Transverse colon (tissue), 4 donors: ENCODE results near the gene PRM2. TPM values are rescaled to one million over a fixed set of nuclear protein-coding genes. Genes with fewer than 3 reads are reported as not detected.

Source experiments
- DNase-seq: peaks from one replicate; pipeline ENCODE4 v3.0.0-alpha.2; 2019
- H3K27ac ChIP-seq, 4 donors: fragments of 200-600 bp; sonication (generic); 2 replicates each; pipeline ENCODE4 v1.5.1; 2016 to 2018; ENCODE audit warnings: inconsistent platforms in 4 of 4
- H3K27me3 ChIP-seq: fragments of 200-600 bp; sonication (generic); 2 replicates; pipeline ENCODE4 v1.5.1; 2017; ENCODE audit warnings: inconsistent platforms
- H3K36me3 ChIP-seq, 4 donors: fragments of 200-600 bp; sonication (generic); 2 replicates each; pipeline ENCODE4 v1.5.1; 2017 to 2019; ENCODE audit warnings: inconsistent platforms in 4 of 4
- H3K4me1 ChIP-seq, 4 donors: fragments of 200-600 bp; sonication (generic); 2 replicates each; pipeline ENCODE4 v1.5.1; 2017 to 2020; ENCODE audit warnings: inconsistent platforms in 4 of 4
- H3K4me3 ChIP-seq, 4 donors: fragments of 200-600 bp; sonication (generic); 1 replicate in 1 of 4; 2 replicates in 3 of 4; pipeline versions ENCODE4 v1.5.1 to v1.6.1; 2017 to 2019; ENCODE audit warnings: inconsistent platforms in 4 of 4
- H3K9me3 ChIP-seq, 2 donors: fragments of 200-600 bp; sonication (generic); 2 replicates each; pipeline ENCODE4 v1.5.1; 2017 to 2019; ENCODE audit warnings: inconsistent platforms in 2 of 2
- EP300 ChIP-seq: sonication (generic); formaldehyde crosslinking; IDR thresholded peaks from one replicate; pipeline ENCODE4 v1.6.1; 2017; ENCODE audit warnings: antibody characterized with exemption, low read depth
- POLR2A ChIP-seq: fragments of 450-650 bp; IDR thresholded peaks from one replicate; pipeline ENCODE4 v1.6.1; 2016; ENCODE audit warnings: antibody characterized with exemption, mild to moderate bottlenecking, moderate library complexity
- POLR2AphosphoS5 ChIP-seq, 3 donors: sonication (generic); formaldehyde crosslinking; IDR thresholded peaks; one replicate each; pipeline ENCODE4 v1.6.1; 2016; ENCODE audit warnings: antibody characterized with exemption in 3 of 3
- WGBS, 2 donors: methylation state at CpG; one replicate each; pipeline ENCODE4 v1.1.5; 2018; ENCODE audit warnings: low coverage in 1 of 2; 5-methylcytosine and 5-hydroxymethylcytosine counted together
- in situ Hi-C, 4 donors: fragments of 200-750 bp; cut with MboI; loops; one replicate each; pipeline versions ENCODE4 v1.15.0 to v1.15.1; 2017; ENCODE audit warnings: low sequenced_read_pairs in 3 of 4, low pct_ligation_motif_present in 1 of 4, low pct_unique_long_range_greater_than_20kb in 1 of 4
- intact Hi-C: fragments of 100-400 bp; cut with DNase I; formaldehyde crosslinking; loops from one replicate; pipeline ENCODE4 v1.15.1; 2023; ENCODE audit warnings: low total_unique reads
- total RNA-seq, 4 donors: library from RNA; depleted of rRNA; stranded (reverse); fragments of >200 nt; gene quantifications; one replicate each; pipeline ENCODE4 v1.1.0, GENCODE V29; 2016
- TF ChIP-seq, protein P1 (sequence below), 5 experiments: fragments of 200-600 bp in 3 of 5; fragments of 450-650 bp in 2 of 5; sonication (generic) in 3 of 5; IDR thresholded peaks; 1 replicate in 2 of 5; 2 replicates in 3 of 5; pipeline ENCODE4 v1.5.1; 2016 to 2017; ENCODE audit warnings: antibody characterized with exemption in 5 of 5, inconsistent platforms in 3 of 5, mild to moderate bottlenecking in 2 of 5, moderate library complexity in 1 of 5

Gene PRM2
- total RNA-seq, 4 donors from 2014 or later = not detected

DNA sequence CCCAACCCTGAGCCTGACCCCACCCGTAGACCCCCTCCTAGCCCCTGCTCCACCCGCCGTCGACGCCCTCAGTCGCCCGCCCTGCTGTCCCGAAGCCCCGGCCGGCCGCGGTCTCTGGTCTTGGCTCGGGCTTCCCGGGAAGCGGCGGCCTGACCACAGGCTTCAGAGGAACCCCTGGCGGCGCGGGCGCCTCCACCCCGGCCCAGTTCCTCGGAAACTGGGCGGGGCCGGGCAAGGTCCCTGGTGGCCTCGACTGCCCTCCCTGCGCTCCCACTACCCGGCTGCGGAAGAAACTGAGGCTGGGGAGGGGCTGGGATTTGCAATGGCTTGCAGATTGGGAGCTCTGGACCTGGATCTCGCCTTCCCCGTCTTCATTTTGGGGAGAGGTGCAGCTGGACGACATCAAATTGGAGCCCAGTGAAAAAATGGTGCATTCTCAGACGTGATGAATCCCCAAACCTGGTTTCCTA, 19.6 kb downstream of the PRM2 start:
- Histone ChIP-seq H3K27me3 (no peaks in the 10 kb centered on the region), H3K27ac (peak overlapping the region; percentile 96 to 99 (median 98)), H3K9me3 (no peaks in the 10 kb centered on the region), H3K36me3 (no peaks in the 10 kb centered on the region), H3K4me1 (peaks cover 16 to 44% (median 35%) of the 10 kb centered on the region in 4 donors), H3K4me3 (peak overlapping the region; percentile 74 to 96 (median 81))
- in situ Hi-C loops = loop anchor here (5.0 to 25.0 kb wide), 3 partner anchors 106 to 292 kb away; no protein-coding TSS in a partner anchor
- DNase-seq = peak; percentile 70
- intact Hi-C loops = loop anchor here (10.0 kb wide), 3 partner anchors 98 to 182 kb away; no protein-coding TSS in a partner anchor
- 2% methylated on average over 25 of the region's 32 CpGs; no CpG with 5 or more reads in 1 of the 2 donors for WGBS, 2 donors
- TF ChIP-seq EP300 (no peak), POLR2AphosphoS5 (IDR thresholded peaks at IDR 0.05) (no peak), POLR2A (no peak)
- TF ChIP-seq, protein P1, sequence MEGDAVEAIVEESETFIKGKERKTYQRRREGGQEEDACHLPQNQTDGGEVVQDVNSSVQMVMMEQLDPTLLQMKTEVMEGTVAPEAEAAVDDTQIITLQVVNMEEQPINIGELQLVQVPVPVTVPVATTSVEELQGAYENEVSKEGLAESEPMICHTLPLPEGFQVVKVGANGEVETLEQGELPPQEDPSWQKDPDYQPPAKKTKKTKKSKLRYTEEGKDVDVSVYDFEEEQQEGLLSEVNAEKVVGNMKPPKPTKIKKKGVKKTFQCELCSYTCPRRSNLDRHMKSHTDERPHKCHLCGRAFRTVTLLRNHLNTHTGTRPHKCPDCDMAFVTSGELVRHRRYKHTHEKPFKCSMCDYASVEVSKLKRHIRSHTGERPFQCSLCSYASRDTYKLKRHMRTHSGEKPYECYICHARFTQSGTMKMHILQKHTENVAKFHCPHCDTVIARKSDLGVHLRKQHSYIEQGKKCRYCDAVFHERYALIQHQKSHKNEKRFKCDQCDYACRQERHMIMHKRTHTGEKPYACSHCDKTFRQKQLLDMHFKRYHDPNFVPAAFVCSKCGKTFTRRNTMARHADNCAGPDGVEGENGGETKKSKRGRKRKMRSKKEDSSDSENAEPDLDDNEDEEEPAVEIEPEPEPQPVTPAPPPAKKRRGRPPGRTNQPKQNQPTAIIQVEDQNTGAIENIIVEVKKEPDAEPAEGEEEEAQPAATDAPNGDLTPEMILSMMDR (IDR thresholded peaks at IDR 0.05) = no peak

DNA sequence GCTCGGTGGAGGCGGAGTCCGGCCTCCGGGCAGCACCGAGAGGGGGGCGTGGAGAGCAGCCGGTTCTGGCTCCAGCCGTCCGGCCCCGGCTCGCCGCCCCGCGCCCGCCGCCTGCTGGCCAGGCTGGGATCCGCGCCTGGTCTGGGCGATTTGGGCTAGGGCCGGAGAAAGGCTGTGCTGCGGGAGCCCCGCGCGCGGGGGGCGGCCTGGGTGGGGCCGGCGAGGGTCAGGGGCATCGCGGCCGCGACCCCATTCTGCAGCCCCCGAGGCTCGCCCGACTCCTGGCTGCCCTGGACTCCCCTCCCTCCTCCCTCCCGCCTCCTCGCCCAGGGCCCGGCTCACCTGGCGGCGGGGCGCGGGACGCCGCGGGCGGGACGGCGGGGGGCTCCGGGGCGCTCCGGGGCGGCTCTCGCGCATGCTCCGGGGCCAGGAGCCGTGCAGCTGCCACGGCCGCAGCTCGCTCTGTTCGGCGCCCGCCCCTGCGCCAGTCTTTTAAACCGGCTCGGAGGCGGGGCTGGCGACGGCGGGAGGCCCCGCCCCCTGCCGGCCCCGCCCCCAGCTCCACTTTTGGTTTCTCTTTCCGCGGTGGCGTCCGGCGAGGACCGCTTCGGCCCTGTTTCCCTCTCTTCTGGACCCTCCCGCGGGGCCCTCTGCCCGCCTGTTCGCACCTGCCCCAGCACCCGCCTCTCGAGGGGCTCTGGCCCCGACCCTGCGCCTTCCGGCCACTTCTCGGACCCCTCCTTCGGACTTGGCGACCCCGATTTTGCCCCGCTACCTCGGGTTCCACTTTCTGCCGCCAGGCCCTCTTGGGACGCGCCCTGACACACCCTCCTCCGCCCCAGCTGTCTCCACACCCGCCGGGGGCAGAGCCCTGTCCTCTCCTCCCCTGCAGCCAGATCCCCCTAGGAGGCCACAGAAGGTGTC, 20.3 kb downstream of the PRM2 start, which contains the start of gene SOCS1:
SOCS1 (minus strand) TSS at position 468 of the 924 bp plus-strand sequence. CDS start 726 bp downstream, outside the sequence.
- Histone ChIP-seq H3K9me3 (no peaks in the 10 kb centered on the region), H3K27me3 (no peaks in the 10 kb centered on the region), H3K27ac (peak within 1 kb of the TSS; percentile 96 to 99 (median 98)), H3K4me1 (peaks cover 16 to 44% (median 35%) of the 10 kb centered on the region in 4 donors), H3K4me3 (peak within 1 kb of the TSS; percentile 74 to 96 (median 81)), H3K36me3 (no peaks in the 10 kb centered on the region)
- 0% methylated on average over 43 of the region's 100 CpGs; no CpG with 5 or more reads in 1 of the 2 donors for WGBS, 2 donors
- peak; percentile 88 for DNase-seq
- intact Hi-C loops (loop anchor here (1.0 to 10.0 kb wide), 4 partner anchors 99 to 283 kb away; no protein-coding TSS in a partner anchor), in situ Hi-C loops (loop anchor here (5.0 to 25.0 kb wide), 3 partner anchors 106 to 291 kb away; no protein-coding TSS in a partner anchor)
- peak; percentile 79 for TF ChIP-seq POLR2A
- TF ChIP-seq, protein P1 (IDR thresholded peaks at IDR 0.05) = peak; percentile 72 to 96 (median 90)
- no peak for TF ChIP-seq EP300
- peak; percentile 84 to 95 (median 93) for TF ChIP-seq POLR2AphosphoS5 (IDR thresholded peaks at IDR 0.05)

GRCh38 chr16:11254913-11255736, 21.2 kb downstream of the PRM2 start:
- in situ Hi-C loops = loop anchor here (5.0 to 25.0 kb wide), 3 partner anchors 107 to 290 kb away; no protein-coding TSS in a partner anchor
- H3K36me3 ChIP-seq = no peaks in the 10 kb centered on the region
- intact Hi-C loops = loop anchor here (1.0 to 10.0 kb wide), 4 partner anchors 100 to 282 kb away; no protein-coding TSS in a partner anchor
- DNase-seq = peak; percentile 60
- H3K4me3 ChIP-seq = peak overlapping the region; percentile 74 to 96 (median 81)
- TF ChIP-seq POLR2AphosphoS5 (IDR thresholded peaks at IDR 0.05) = peak in 1 of 3 donors; percentile 6
- TF ChIP-seq, protein P1 (IDR thresholded peaks at IDR 0.05) = peak in 2 of 5 experiments; percentile 15 to 32
- TF ChIP-seq EP300 = no peak
- peak overlapping the region; percentile 96 to 99 (median 98) for H3K27ac ChIP-seq
- 1% methylated on average over 79 of the region's 105 CpGs; no CpG with 5 or more reads in 1 of the 2 donors for WGBS, 2 donors
- peaks cover 16 to 44% (median 35%) of the 10 kb centered on the region in 4 donors for H3K4me1 ChIP-seq
- H3K27me3 ChIP-seq = no peaks in the 10 kb centered on the region
- no peaks in the 10 kb centered on the region for H3K9me3 ChIP-seq
